ENCODE measurements around the gene HUS1B. TPM values are rescaled to one million over a fixed set of nuclear protein-coding genes. Genes with fewer than 3 reads are reported as not detected.
"Not testable (repeated sequence)": the region's sequence is repeated elsewhere in the genome, so short reads cannot be mapped to it uniquely, and the experiment has no call there.

HUS1B gene
- total and polyA plus RNA-seq, 2 of the 8 experiments (the other 6 are each of a cell fraction or from before 2014, with no cell fraction given), result 0.48 to 1.1 TPM

- not testable (repeated sequence) for H2AFZ ChIP-seq (ENCODE audit: low read length); H2BK120ac ChIP-seq (replicated peaks; ENCODE audit: low read depth, low read length); H4K20me1 ChIP-seq (replicated peaks in 1 of 2; ENCODE audit: control insufficient read depth in 1 of 2, insufficient read depth in 2 of 2, low read length in 2 of 2); H3K18ac ChIP-seq (ENCODE audit: extremely low read depth, low read length); H2BK15ac ChIP-seq (ENCODE audit: low read length); H2BK5ac ChIP-seq (ENCODE audit: low read depth, low read length); H4K91ac ChIP-seq (replicated peaks; ENCODE audit: insufficient read length, low read length); H3K27me3 ChIP-seq (replicated peaks in 1 of 4; ENCODE audit: control insufficient read depth in 3 of 4, extremely low read depth in 1 of 4, insufficient read depth in 3 of 4, low read length in 3 of 4); H3K23ac ChIP-seq (ENCODE audit: insufficient read length); H3K9me3 ChIP-seq (ENCODE audit: insufficient read depth in 2 of 2, low read depth in 1 of 2, low read length in 1 of 2); H3K14ac ChIP-seq (ENCODE audit: insufficient read length); H3K4ac ChIP-seq (replicated peaks; ENCODE audit: insufficient read length, low read depth, low read length); H2BK12ac ChIP-seq (ENCODE audit: low read depth, low read length); H3K27ac ChIP-seq (ENCODE audit: low read depth, low read length); H4K8ac ChIP-seq (ENCODE audit: extremely low read depth, insufficient read depth, low read length); H3K9ac ChIP-seq (replicated peaks in 1 of 4; ENCODE audit: extremely low read depth in 1 of 4, low read depth in 3 of 4, low read length in 3 of 4); H3K23me2 ChIP-seq (ENCODE audit: low read depth, low read length); H2AK5ac ChIP-seq (ENCODE audit: low read depth, low read length); H4K5ac ChIP-seq (ENCODE audit: insufficient read length, low read depth, low read length); H3K4me2 ChIP-seq (ENCODE audit: insufficient read depth in 1 of 2, low read depth in 2 of 2, low read length in 2 of 2); H3K56ac ChIP-seq (replicated peaks; ENCODE audit: insufficient read length, low read depth, low read length); H2BK20ac ChIP-seq (ENCODE audit: low read length); H3K4me3 ChIP-seq (ENCODE audit: extremely low read depth in 1 of 4, insufficient read depth in 2 of 4, low read depth in 3 of 4, low read length in 4 of 4); FAIRE-seq; H3K4me1 ChIP-seq (replicated peaks in 1 of 4; ENCODE audit: control insufficient read depth in 3 of 4, insufficient read depth in 4 of 4, low read length in 3 of 4); H3K36me3 ChIP-seq (ENCODE audit: control insufficient read depth in 2 of 4, insufficient read depth in 4 of 4, low read length in 3 of 4)
- ChIA-PET POLR2A (ENCODE audit: partially characterized antibody) (interaction anchor here (1.4 kb wide), 2 partner anchors 12 to 17 kb away, joined by 3 to 4 read pairs; no protein-coding TSS in a partner anchor), CTCF (ENCODE audit: partially characterized antibody) (interaction anchor here (0.9 to 4.0 kb wide), 11 partner anchors 11 to 103 kb away, joined by 3 to 18 read pairs (median 5); no protein-coding TSS in a partner anchor)
- WGBS, 2 experiments (ENCODE audit: extremely low coverage in 1 of 2, insufficient coverage in 1 of 2, insufficient read length in 1 of 2, insufficient replicate concordance in 2 of 2, low coverage in 1 of 2, low lambda C conversion rate in 2 of 2, missing lambda C conversion rate in 1 of 2), result 97% methylated on average over 31 of the region's 40 CpGs; no CpG with 5 or more reads in 1 of the 2 experiments
- Histone ChIP-seq H3K79me2 (ENCODE audit: control insufficient read depth in 1 of 2, insufficient read depth in 2 of 2, low read length in 2 of 2) (peaks cover 6 to 32% of the 10 kb centered on the region in 2 experiments), H3K79me1 (ENCODE audit: low read depth, low read length) (peaks cover 13% of the 10 kb centered on the region)
- DNase-seq (ENCODE audit: low read depth in 1 of 2, low spot score in 2 of 2), result peak in 1 of 2 experiments; percentile 38
Observed at GRCh38 chr6:694431-695126, 37.7 kb upstream of the HUS1B start.
